Neural cell (in vitro differentiated cells): ENCODE data around the gene TSEN2. TPM values are rescaled to one million over a fixed set of nuclear protein-coding genes. Genes with fewer than 3 reads are reported as not detected.

ENCODE experiments used
- H2AFZ ChIP-seq: fragments of 200-600, 300-800 bp; sonication (generic), shearing (Covaris generic); 2 replicates; pipeline ENCODE4 v1.6.0; 2014; ENCODE audit warnings: low read depth, mild to moderate bottlenecking, antibody characterized with exemption, low read length, moderate library complexity
- H3F3A ChIP-seq: fragments of 200-600 bp; shearing (Covaris generic); 2 replicates; pipeline ENCODE4 v1.6.1; 2016; ENCODE audit warnings: mild to moderate bottlenecking, moderate library complexity, mixed read lengths, antibody characterized with exemption, low read length; ENCODE audit not compliant: insufficient read depth, poor library complexity, severe bottlenecking
- H3K27ac ChIP-seq: fragments of 200-600, 300-800 bp; sonication (generic), shearing (Covaris generic); 2 replicates; pipeline ENCODE4 v1.5.1; 2014; ENCODE audit warnings: mild to moderate bottlenecking, low read length, moderate library complexity
- H3K27me3 ChIP-seq: fragments of 300-800, 200-600 bp; sonication (generic), shearing (Covaris generic); 2 replicates; pipeline ENCODE4 v1.6.0; 2014; ENCODE audit warnings: mild to moderate bottlenecking, low read depth, low read length, moderate library complexity; ENCODE audit not compliant: insufficient read depth
- H3K36me3 ChIP-seq: fragments of 300-800, 200-600 bp; sonication (generic), shearing (Covaris generic); 2 replicates; pipeline ENCODE4 v1.5.1; 2014; ENCODE audit warnings: mild to moderate bottlenecking, antibody characterized with exemption, low read length, moderate library complexity; ENCODE audit not compliant: insufficient read depth
- H3K4me2 ChIP-seq: fragments of 300-800, 200-600 bp; sonication (generic), shearing (Covaris generic); 2 replicates; pipeline ENCODE4 v1.6.0; 2014; ENCODE audit warnings: mild to moderate bottlenecking, low read length
- H3K4me3 ChIP-seq: fragments of 300-800, 200-600 bp; sonication (generic), shearing (Covaris generic); 2 replicates; pipeline ENCODE4 v1.5.1; 2014; ENCODE audit warnings: mild to moderate bottlenecking, low read length, moderate library complexity
- H3K79me2 ChIP-seq: fragments of 200-600 bp; shearing (Covaris generic); replicated peaks from 2 replicates; pipeline ENCODE4 v1.6.0; 2014; ENCODE audit warnings: mild to moderate bottlenecking, low read length, moderate library complexity; ENCODE audit not compliant: insufficient read depth
- H3K9ac ChIP-seq: fragments of 300-800, 200-600 bp; sonication (generic), shearing (Covaris generic); 2 replicates; pipeline ENCODE4 v1.6.1; 2016; ENCODE audit warnings: mild to moderate bottlenecking, low read length, mixed read lengths
- H3K9me2 ChIP-seq: fragments of 200-600 bp; shearing (Covaris generic); 2 replicates; pipeline ENCODE4 v1.6.1; 2016; ENCODE audit warnings: mild to moderate bottlenecking, low read length, mixed read lengths; ENCODE audit not compliant: insufficient read depth
- H3K9me3 ChIP-seq: fragments of 200-600, 300-800 bp; sonication (generic), shearing (Covaris generic); 2 replicates; pipeline ENCODE4 v1.6.1; 2016; ENCODE audit warnings: mild to moderate bottlenecking, mixed run types, low read length, moderate library complexity, mixed read lengths
- H4K20me1 ChIP-seq: fragments of 200-600 bp; shearing (Covaris generic); 2 replicates; pipeline ENCODE4 v1.6.1; 2016; ENCODE audit warnings: mild to moderate bottlenecking, mixed run types; ENCODE audit not compliant: insufficient read depth
- CTCF ChIP-seq: fragments of 450-650 bp; IDR thresholded peaks from 2 replicates; pipeline ENCODE4 v1.5.1; 2014; ENCODE audit warnings: antibody characterized with exemption, mild to moderate bottlenecking, moderate library complexity; ENCODE audit not compliant: poor library complexity, severe bottlenecking
- EP300 ChIP-seq: fragments of 450-650 bp; conservative IDR thresholded peaks from 2 replicates; pipeline ENCODE4 v1.6.1; 2014; ENCODE audit warnings: antibody characterized with exemption, mild to moderate bottlenecking, moderate library complexity; ENCODE audit not compliant: poor library complexity, severe bottlenecking
- EZH2 ChIP-seq: fragments of 200-600, 300-800 bp; shearing (Covaris generic), sonication (generic); IDR thresholded peaks from 2 replicates; pipeline ENCODE4 v1.6.1; 2014; ENCODE audit warnings: antibody characterized with exemption, low read length, borderline replicate concordance, mild to moderate bottlenecking; ENCODE audit not compliant: insufficient read depth, poor library complexity, severe bottlenecking
- MXI1 ChIP-seq: fragments of 450-650 bp; conservative IDR thresholded peaks from 2 replicates; pipeline ENCODE4 v1.6.1; 2014; ENCODE audit warnings: antibody characterized with exemption, mild to moderate bottlenecking; ENCODE audit not compliant: poor library complexity, severe bottlenecking
- POLR2AphosphoS5 ChIP-seq: IDR thresholded peaks from 2 replicates; pipeline ENCODE4 v1.6.1; 2012
- RAD21 ChIP-seq: fragments of 450-650 bp; conservative IDR thresholded peaks from 2 replicates; pipeline ENCODE4 v1.6.1; 2014; ENCODE audit warnings: antibody characterized with exemption, mild to moderate bottlenecking, moderate library complexity
- SMC3 ChIP-seq: fragments of 450-650 bp; conservative IDR thresholded peaks from 2 replicates; pipeline ENCODE4 v1.6.1; 2014; ENCODE audit warnings: antibody characterized with exemption, mild to moderate bottlenecking, moderate library complexity; ENCODE audit not compliant: poor library complexity
- TAF1 ChIP-seq: IDR thresholded peaks from 2 replicates; pipeline ENCODE4 v1.6.1; 2012; ENCODE audit warnings: low read depth
- polyA plus RNA-seq: library from polyadenylated mRNA; depleted of rRNA; stranded (reverse); fragments of >200 nt; gene quantifications from 2 replicates; pipeline ENCODE4 v1.2.3, GENCODE V29; 2014
- TF ChIP-seq, protein P1 (sequence below): IDR thresholded peaks from 2 replicates; pipeline ENCODE4 v1.6.1; 2012; ENCODE audit warnings: borderline replicate concordance

Gene TSEN2
- polyA plus RNA-seq, 1 donor from 2014 or later: 22.6 TPM

GRCh38 chr3:12577379-12577778, 93.1 kb downstream of the TSEN2 start:
- TF ChIP-seq EP300 (no peak), CTCF (no peak), SMC3 (no peak), EZH2 (no peak), POLR2AphosphoS5 (no peak), RAD21 (no peak), MXI1 (no peak), TAF1 (no peak)
- TF ChIP-seq, protein P1, sequence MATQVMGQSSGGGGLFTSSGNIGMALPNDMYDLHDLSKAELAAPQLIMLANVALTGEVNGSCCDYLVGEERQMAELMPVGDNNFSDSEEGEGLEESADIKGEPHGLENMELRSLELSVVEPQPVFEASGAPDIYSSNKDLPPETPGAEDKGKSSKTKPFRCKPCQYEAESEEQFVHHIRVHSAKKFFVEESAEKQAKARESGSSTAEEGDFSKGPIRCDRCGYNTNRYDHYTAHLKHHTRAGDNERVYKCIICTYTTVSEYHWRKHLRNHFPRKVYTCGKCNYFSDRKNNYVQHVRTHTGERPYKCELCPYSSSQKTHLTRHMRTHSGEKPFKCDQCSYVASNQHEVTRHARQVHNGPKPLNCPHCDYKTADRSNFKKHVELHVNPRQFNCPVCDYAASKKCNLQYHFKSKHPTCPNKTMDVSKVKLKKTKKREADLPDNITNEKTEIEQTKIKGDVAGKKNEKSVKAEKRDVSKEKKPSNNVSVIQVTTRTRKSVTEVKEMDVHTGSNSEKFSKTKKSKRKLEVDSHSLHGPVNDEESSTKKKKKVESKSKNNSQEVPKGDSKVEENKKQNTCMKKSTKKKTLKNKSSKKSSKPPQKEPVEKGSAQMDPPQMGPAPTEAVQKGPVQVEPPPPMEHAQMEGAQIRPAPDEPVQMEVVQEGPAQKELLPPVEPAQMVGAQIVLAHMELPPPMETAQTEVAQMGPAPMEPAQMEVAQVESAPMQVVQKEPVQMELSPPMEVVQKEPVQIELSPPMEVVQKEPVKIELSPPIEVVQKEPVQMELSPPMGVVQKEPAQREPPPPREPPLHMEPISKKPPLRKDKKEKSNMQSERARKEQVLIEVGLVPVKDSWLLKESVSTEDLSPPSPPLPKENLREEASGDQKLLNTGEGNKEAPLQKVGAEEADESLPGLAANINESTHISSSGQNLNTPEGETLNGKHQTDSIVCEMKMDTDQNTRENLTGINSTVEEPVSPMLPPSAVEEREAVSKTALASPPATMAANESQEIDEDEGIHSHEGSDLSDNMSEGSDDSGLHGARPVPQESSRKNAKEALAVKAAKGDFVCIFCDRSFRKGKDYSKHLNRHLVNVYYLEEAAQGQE: no peak
- Histone ChIP-seq H3K4me3 (no peak overlapping the region), H3K9me3 (no peaks in the 10 kb centered on the region), H3K4me2 (no peak overlapping the region), H3F3A (no peaks in the 10 kb centered on the region), H3K79me2 (no peaks in the 10 kb centered on the region), H3K9me2 (no peaks in the 10 kb centered on the region), H4K20me1 (no peaks in the 10 kb centered on the region), H2AFZ (no peak overlapping the region), H3K27ac (no peak overlapping the region), H3K27me3 (no peaks in the 10 kb centered on the region), H3K36me3 (peaks cover 3% of the 10 kb centered on the region), H3K9ac (no peak overlapping the region)

- peaks cover 8% of the 10 kb centered on the region for H3K36me3 ChIP-seq
- no peaks in the 10 kb centered on the region for H3F3A ChIP-seq
- no peak overlapping the region for H3K27ac ChIP-seq
- H3K79me2 ChIP-seq: no peaks in the 10 kb centered on the region
- no peaks in the 10 kb centered on the region for H3K27me3 ChIP-seq
- no peaks in the 10 kb centered on the region for H3K9me3 ChIP-seq
- no peaks in the 10 kb centered on the region for H3K9me2 ChIP-seq
- no peak overlapping the region for H3K4me2 ChIP-seq
- H3K9ac ChIP-seq: no peak overlapping the region
- H3K4me3 ChIP-seq: no peak overlapping the region
- no peaks in the 10 kb centered on the region for H4K20me1 ChIP-seq
- H2AFZ ChIP-seq: no peak overlapping the region
- no peak for TF ChIP-seq CTCF
- TF ChIP-seq EZH2: no peak
- TF ChIP-seq, protein P1: no peak
- TF ChIP-seq RAD21: no peak
- no peak for TF ChIP-seq SMC3
- TF ChIP-seq EP300: no peak
- TF ChIP-seq POLR2AphosphoS5: no peak
- no peak for TF ChIP-seq TAF1
- no peak for TF ChIP-seq MXI1
Observed at GRCh38 chr3:12578742-12579141, 94.5 kb downstream of the TSEN2 start.
